Upper lobe of right lung (tissue), 1 donor: ENCODE data around the gene RGS3. TPM values are rescaled to one million over a fixed set of nuclear protein-coding genes. Genes with fewer than 3 reads are reported as not detected.

Experiments used
- ATAC-seq: fragments of 200-7000 bp; cut with Tn5 transposase; one replicate; pipeline ENCODE4 v1.9.1; 2020; ENCODE audit warnings: mild to moderate bottlenecking, moderate library complexity
- DNase-seq: peaks from one replicate; pipeline ENCODE4 v3.0.0-alpha.2; 2020
- H3K27ac ChIP-seq: fragments of 200-600 bp; one replicate; pipeline ENCODE4 v1.8.0; 2022
- H3K27me3 ChIP-seq: fragments of 200-600 bp; one replicate; pipeline ENCODE4 v1.8.0; 2022; ENCODE audit warnings: mild to moderate bottlenecking
- H3K36me3 ChIP-seq: fragments of 200-600 bp; one replicate; pipeline ENCODE4 v1.8.0; 2022
- H3K4me1 ChIP-seq: fragments of 200-600 bp; one replicate; pipeline ENCODE4 v1.8.0; 2022
- H3K4me3 ChIP-seq: fragments of 200-600 bp; one replicate; pipeline ENCODE4 v1.8.0; 2022; ENCODE audit warnings: mild to moderate bottlenecking
- H3K9me3 ChIP-seq: fragments of 200-600 bp; one replicate; pipeline ENCODE4 v1.8.0; 2022
- CTCF ChIP-seq: fragments of 200-600 bp; IDR thresholded peaks from one replicate; pipeline ENCODE4 v1.8.0; 2022; ENCODE audit warnings: antibody characterized with exemption
- intact Hi-C: fragments of 100-400 bp; cut with DNase I; formaldehyde crosslinking; loops from one replicate; pipeline ENCODE4 v1.11.0; 2022
- total RNA-seq: library from RNA; stranded (reverse); fragmentation: NEBNext Ultra II Directional; extraction: Animal tissue kit (Norgen Biotek cat#: 25700); gene quantifications from one replicate; pipeline ENCODE4 v1.2.1, GENCODE V29; 2021
- donor health status: DM: no; HTN: yes; CAD: no; lungs with severe emphysema.

RGS3 gene
- total RNA-seq, 1 donor from 2014 or later, result 71.1 TPM

GRCh38 chr9:113633782-113634595 is 170.5 kb downstream of the RGS3 start:
- no peak for TF ChIP-seq CTCF
- Histone ChIP-seq H3K9me3 (no peaks in the 10 kb centered on the region), H3K27me3 (no peaks in the 10 kb centered on the region), H3K4me3 (no peak overlapping the region), H3K27ac (no peak overlapping the region), H3K36me3 (no peaks in the 10 kb centered on the region), H3K4me1 (no peaks in the 10 kb centered on the region)
- intact Hi-C loops, result no loop called here
- DNase-seq (peak; percentile 39), ATAC-seq (no peak)

- DNase-seq (peak; percentile 19), ATAC-seq (no peak)
- Histone ChIP-seq H3K4me1 (no peaks in the 10 kb centered on the region), H3K36me3 (no peaks in the 10 kb centered on the region), H3K27ac (no peak overlapping the region), H3K4me3 (no peak overlapping the region), H3K9me3 (no peaks in the 10 kb centered on the region), H3K27me3 (no peaks in the 10 kb centered on the region)
- intact Hi-C loops, result no loop called here
- TF ChIP-seq CTCF, result no peak
Observed at GRCh38 chr9:113634596-113635515, 171.3 kb downstream of the RGS3 start.

- Histone ChIP-seq H3K4me1 (no peaks in the 10 kb centered on the region), H3K36me3 (no peaks in the 10 kb centered on the region), H3K27me3 (no peaks in the 10 kb centered on the region), H3K9me3 (no peaks in the 10 kb centered on the region), H3K27ac (no peak overlapping the region), H3K4me3 (no peak overlapping the region)
- intact Hi-C loops, result no loop called here
- no peak for TF ChIP-seq CTCF
- DNase-seq (peak; percentile 25), ATAC-seq (no peak)
Observed at GRCh38 chr9:113635586-113635985, 172.1 kb downstream of the RGS3 start.

GRCh38 chr9:113636165-113636564 is 172.6 kb downstream of the RGS3 start:
- DNase-seq, result peak; percentile 52
- no peak overlapping the region for H3K27ac ChIP-seq
- ATAC-seq, result no peak
- no peaks in the 10 kb centered on the region for H3K36me3 ChIP-seq
- H3K4me3 ChIP-seq, result no peak overlapping the region
- no peaks in the 10 kb centered on the region for H3K4me1 ChIP-seq
- intact Hi-C loops, result no loop called here
- H3K9me3 ChIP-seq, result no peaks in the 10 kb centered on the region
- no peak for TF ChIP-seq CTCF
- H3K27me3 ChIP-seq, result no peaks in the 10 kb centered on the region

- H3K4me1 ChIP-seq, result no peaks in the 10 kb centered on the region
- H3K27ac ChIP-seq, result no peak overlapping the region
- no peak overlapping the region for H3K4me3 ChIP-seq
- TF ChIP-seq CTCF, result no peak
- no peaks in the 10 kb centered on the region for H3K36me3 ChIP-seq
- intact Hi-C loops, result no loop called here
- no peaks in the 10 kb centered on the region for H3K27me3 ChIP-seq
- ATAC-seq (no peak), DNase-seq (peak; percentile 5)
- H3K9me3 ChIP-seq, result no peaks in the 10 kb centered on the region
Observed at GRCh38 chr9:113636693-113637092, 173.2 kb downstream of the RGS3 start.
